Stimulated activated CD4-positive, alpha-beta T cell treated with anti-CD3 and anti-CD28 coated beads, Interleukin-4, amount 100 ng/mL, for 48 hours (primary cell): ENCODE data around the gene LRRC3C.
"Not testable (repeated sequence)": the region's sequence is repeated elsewhere in the genome, so short reads cannot be mapped to it uniquely, and the experiment has no call there.

ENCODE experiments used
- DNase-seq, 2 donors: peaks; one replicate each; pipeline ENCODE4 v3.0.0-alpha.2; 2020; ENCODE audit warnings: low read depth in 2 of 2

Gene LRRC3C

GRCh38 chr17:39946551-39947330 is 19.2 kb downstream of the LRRC3C start:
- no peak for DNase-seq

GRCh38 chr17:39948489-39948828 is 20.9 kb downstream of the LRRC3C start:
- DNase-seq = not testable (repeated sequence)

GRCh38 chr17:39949028-39949427 is 21.5 kb downstream of the LRRC3C start:
- DNase-seq = no peak

- DNase-seq = no peak
Measured at GRCh38 chr17:39950871-39951348, 23.4 kb downstream of the LRRC3C start.

GRCh38 chr17:39951924-39952679 is 24.6 kb downstream of the LRRC3C start:
- no peak for DNase-seq

- DNase-seq = peak; percentile 92 to 93
Measured at GRCh38 chr17:39952680-39953470, 25.3 kb downstream of the LRRC3C start.

DNA sequence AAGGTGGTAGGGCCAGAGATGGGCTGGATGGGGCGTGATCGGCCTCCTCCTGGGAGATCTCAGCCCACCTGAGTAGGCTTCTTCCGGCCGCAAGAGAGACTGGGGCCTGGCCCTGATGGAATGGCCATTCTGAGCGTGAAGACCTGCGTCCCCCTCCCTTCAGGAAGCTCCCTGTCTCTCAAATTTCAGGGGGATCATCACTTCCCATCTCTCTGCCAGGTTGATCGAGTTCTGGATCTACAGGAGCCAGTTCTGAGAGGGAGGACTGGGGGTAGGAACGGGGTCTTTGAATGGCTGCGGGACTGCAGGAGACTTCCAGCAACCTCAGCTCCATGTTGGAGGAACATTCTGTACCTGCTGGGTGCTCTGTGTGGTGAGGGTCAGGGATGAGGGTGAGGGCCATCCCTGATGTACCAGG is 25.9 kb downstream of the LRRC3C start:
- DNase-seq = no peak

DNA sequence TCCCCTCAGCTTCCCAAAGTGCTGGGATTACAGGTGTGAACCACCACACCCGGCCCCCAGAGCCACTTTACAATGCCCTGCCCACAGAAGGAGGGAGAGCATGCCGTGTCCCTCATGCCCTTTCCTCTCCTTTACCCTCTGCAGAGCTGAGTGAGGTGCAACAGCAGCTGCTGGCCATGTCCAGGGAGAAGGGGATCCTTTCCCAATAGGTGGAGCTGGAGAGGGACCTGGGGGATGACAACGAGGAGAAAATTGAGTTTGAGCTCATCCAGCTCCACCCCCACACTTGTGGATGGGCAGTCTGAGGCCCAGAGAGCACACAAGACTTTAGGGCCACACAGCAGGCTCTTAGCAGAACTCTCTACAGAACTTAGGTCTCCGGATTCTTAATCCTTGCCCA is 27.3 kb downstream of the LRRC3C start:
- no peak for DNase-seq

GRCh38 chr17:39955726-39956225 is 28.2 kb downstream of the LRRC3C start:
- DNase-seq = no peak

DNA sequence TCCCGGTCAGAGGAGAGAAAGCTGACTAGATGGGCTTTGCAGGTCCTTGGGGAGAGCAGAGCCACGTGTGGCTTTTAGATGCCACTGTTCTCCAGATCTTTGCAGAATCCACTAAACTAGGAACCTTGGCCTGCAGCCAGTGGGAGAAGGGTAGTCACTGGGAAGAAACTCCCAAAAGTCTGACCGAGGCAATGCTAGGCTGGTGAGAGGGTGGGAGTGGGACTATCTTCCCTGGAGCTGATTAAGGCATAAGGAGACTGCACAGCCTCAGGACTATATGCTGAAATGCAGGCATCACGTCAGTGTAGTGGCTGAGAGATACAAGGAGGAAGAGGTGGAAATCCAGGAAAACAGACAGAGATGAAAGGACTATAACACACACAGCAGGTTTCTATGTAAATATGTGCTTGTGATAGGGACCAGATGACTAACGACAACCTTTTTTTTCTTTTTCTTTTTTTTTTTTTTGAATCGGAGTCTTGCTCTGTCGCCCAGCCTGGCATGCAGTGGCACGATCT is 33.1 kb downstream of the LRRC3C start:
- no peak for DNase-seq

- no peak for DNase-seq
Measured at GRCh38 chr17:39962642-39963220, 35.2 kb downstream of the LRRC3C start, which contains the start of gene GSDMA. Gene GSDMA (plus strand): TSS chr17:39963004. CDS start chr17:39965688, 2,684 bp downstream.

- DNase-seq = no peak
Measured at GRCh38 chr17:39963829-39964228, 36.3 kb downstream of the LRRC3C start.

GRCh38 chr17:39965017-39965699 is 37.6 kb downstream of the LRRC3C start:
- no peak for DNase-seq

- no peak for DNase-seq
Measured at GRCh38 chr17:39966771-39967170, 39.2 kb downstream of the LRRC3C start.

DNA sequence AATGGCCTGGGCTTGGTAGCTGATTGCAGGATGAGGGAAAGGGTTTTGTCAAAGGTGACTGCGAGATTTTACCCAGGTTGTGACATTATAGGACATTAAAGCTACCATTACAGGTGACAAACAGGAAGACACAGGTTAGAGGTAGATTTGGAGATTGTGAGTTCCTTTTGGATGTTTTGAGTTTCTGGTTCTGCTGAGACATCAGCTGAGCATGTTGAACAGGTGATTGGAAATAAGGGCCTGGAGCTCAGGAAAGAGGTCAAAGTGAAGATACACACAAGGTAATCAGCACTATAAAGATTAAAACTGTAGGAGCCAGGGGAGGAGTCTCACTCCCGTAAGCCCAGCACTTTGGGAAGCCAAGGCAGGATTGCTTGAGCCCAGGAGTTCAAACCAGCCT is 41.2 kb downstream of the LRRC3C start:
- no peak for DNase-seq

GRCh38 chr17:39969375-39969774 is 41.8 kb downstream of the LRRC3C start:
- no peak for DNase-seq

DNA sequence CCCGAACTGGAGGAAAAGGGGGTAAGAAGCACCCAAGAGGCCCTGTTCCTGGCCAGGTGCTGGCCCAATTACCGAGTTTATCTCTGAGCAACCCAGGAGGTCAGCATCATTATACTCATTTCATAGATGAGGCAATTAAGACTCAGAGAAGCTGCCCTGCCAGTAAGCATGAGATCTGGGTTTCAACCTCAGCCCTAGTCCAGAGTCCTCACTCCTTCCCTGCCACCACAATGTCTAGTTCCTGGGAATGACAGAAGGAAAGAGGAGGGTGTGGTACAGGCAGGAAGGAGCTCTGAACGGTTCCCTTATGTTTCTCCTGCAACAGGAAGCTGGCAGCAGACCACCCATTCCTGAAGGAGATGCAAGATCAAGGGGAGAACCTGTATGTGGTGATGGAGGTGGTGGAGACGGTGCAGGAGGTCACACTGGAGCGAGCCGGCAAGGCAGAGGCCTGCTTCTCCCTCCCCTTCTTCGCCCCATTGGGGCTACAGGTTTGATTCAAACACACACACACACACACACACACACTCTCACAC is 42.7 kb downstream of the LRRC3C start:
- DNase-seq = no peak

DNA sequence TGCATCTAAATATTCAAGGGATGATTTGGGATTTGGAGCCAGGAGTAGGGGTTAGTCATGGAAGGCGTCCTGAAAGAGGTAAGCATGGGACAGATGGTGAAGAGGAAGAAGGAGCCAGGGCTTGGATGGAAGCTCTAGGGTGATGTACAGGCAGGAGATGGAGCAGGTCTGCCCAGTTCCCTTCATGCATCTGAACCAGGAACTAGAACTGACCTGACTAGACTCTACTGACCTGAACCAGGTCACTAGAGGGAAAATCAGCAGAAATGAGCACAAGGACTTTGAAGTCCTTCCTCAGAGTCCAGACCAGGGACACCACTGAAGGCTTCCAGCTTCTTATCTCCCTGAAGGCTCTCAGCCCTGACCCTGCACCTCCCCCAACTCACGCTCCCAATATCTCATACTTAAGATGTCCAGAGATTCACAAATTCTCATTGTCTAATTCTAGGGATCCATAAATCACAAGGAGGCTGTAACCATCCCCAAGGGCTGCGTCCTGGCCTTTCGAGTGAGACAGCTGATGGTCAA is 43.6 kb downstream of the LRRC3C start:
- no peak for DNase-seq

DNA sequence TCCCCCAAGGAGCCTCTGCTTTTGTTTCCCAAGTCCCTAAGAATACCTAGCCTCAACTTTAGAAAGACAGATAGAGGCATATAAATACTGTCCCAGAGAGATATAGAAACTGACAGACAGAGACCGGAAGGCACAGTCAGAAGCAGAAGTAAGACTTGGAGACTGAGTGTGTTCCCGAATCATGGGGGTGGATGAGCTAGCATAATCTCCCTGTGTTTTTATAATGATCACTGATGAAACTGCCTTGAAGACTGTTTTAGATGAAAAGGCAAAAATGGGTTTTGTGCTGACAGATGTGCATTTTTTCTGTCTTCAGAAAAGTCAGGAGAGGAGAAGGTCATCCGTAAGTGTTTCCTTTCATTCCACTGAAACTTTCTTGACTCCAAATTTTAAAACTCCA is 44.7 kb downstream of the LRRC3C start:
- DNase-seq = no peak

- no peak for DNase-seq
Measured at GRCh38 chr17:39973496-39973895, 46.0 kb downstream of the LRRC3C start.
